IPS-15b (cell line): ENCODE data around the gene OVCH1.

Experiments
- H3K27me3 ChIP-seq: one replicate; pipeline ENCODE4 v1.6.1; 2013; ENCODE audit warnings: low read length; ENCODE audit not compliant: control insufficient read depth, insufficient read depth
- H3K36me3 ChIP-seq: one replicate; pipeline ENCODE4 v1.6.1; 2013; ENCODE audit warnings: low read length; ENCODE audit not compliant: control insufficient read depth, insufficient read depth
- H3K4me1 ChIP-seq: one replicate; pipeline ENCODE4 v1.6.1; 2013; ENCODE audit warnings: mild to moderate bottlenecking, low read length; ENCODE audit not compliant: control insufficient read depth, insufficient read depth
- H3K4me3 ChIP-seq: one replicate; pipeline ENCODE4 v1.5.1; 2013; ENCODE audit warnings: low read depth, low read length
- H3K9ac ChIP-seq: one replicate; pipeline ENCODE4 v1.6.1; 2013; ENCODE audit warnings: low read depth, mild to moderate bottlenecking, low read length
- H3K9me3 ChIP-seq: one replicate; pipeline ENCODE4 v1.6.1; 2013; ENCODE audit warnings: mild to moderate bottlenecking, low read length; ENCODE audit not compliant: control insufficient read depth, insufficient read depth

OVCH1 gene

GRCh38 chr12:29430716-29431044, 66.8 kb downstream of the OVCH1 start:
- H3K4me1 ChIP-seq = no peaks in the 10 kb centered on the region
- H3K9me3 ChIP-seq = no peaks in the 10 kb centered on the region
- H3K27me3 ChIP-seq = no peaks in the 10 kb centered on the region
- no peak overlapping the region for H3K9ac ChIP-seq
- no peak overlapping the region for H3K4me3 ChIP-seq
- no peaks in the 10 kb centered on the region for H3K36me3 ChIP-seq

- no peak overlapping the region for H3K4me3 ChIP-seq
- H3K36me3 ChIP-seq = no peaks in the 10 kb centered on the region
- H3K9me3 ChIP-seq = no peaks in the 10 kb centered on the region
- no peaks in the 10 kb centered on the region for H3K4me1 ChIP-seq
- H3K9ac ChIP-seq = no peak overlapping the region
- no peaks in the 10 kb centered on the region for H3K27me3 ChIP-seq
These were observed 67.3 kb downstream of the OVCH1 start for GRCh38 chr12:29429999-29430715.

DNA sequence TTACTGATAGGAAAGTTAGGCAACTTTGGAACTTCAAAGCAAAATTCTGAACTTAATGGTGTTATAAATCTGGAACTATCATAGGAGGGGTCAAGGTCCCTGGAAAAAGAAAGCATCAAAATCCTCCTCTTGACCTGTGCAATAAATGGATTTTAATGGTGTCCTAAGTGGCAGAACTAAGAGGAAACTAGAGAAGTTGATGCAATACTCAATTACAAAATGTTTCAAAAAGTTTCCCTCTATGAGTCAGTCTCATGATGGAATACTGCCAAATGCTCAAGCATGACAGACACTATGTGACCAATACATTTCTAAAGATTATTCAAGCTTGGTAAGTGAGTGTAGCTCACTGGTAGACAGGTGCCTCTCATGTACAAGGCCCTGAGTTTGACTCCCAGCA, 68.9 kb downstream of the OVCH1 start:
- H3K4me1 ChIP-seq = no peaks in the 10 kb centered on the region
- H3K36me3 ChIP-seq = no peaks in the 10 kb centered on the region
- no peak overlapping the region for H3K9ac ChIP-seq
- H3K4me3 ChIP-seq = no peak overlapping the region
- H3K27me3 ChIP-seq = no peaks in the 10 kb centered on the region
- no peaks in the 10 kb centered on the region for H3K9me3 ChIP-seq

GRCh38 chr12:29427964-29428363, 69.5 kb downstream of the OVCH1 start:
- H3K9ac ChIP-seq = no peak overlapping the region
- H3K27me3 ChIP-seq = no peaks in the 10 kb centered on the region
- H3K4me3 ChIP-seq = no peak overlapping the region
- no peaks in the 10 kb centered on the region for H3K9me3 ChIP-seq
- no peaks in the 10 kb centered on the region for H3K4me1 ChIP-seq
- no peaks in the 10 kb centered on the region for H3K36me3 ChIP-seq

- no peak overlapping the region for H3K9ac ChIP-seq
These were observed 71.0 kb downstream of the OVCH1 start for GRCh38 chr12:29426498-29426897.

DNA sequence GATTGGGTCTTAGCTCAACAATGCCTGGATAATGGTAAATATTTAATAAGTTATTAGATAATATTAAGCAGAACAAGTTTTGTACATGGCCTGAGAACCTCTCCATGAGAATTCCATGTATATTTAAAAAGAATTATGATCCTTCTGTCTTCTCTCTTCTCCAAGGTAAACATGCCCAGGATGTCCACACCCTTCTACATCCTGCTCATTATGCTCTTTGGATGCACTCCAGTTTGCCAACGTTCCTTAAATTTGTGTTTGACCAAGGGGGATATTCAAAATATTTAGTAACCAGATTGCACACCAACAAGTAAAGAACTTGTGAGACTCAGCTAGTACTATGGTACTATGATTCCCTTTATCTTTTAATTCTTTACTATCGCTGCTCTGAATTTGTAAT, 71.8 kb downstream of the OVCH1 start:
- no peak overlapping the region for H3K9ac ChIP-seq
- no peak overlapping the region for H3K4me3 ChIP-seq
- no peaks in the 10 kb centered on the region for H3K4me1 ChIP-seq
- no peaks in the 10 kb centered on the region for H3K36me3 ChIP-seq
- no peaks in the 10 kb centered on the region for H3K27me3 ChIP-seq
- H3K9me3 ChIP-seq = no peaks in the 10 kb centered on the region

More at GRCh38 chr12:29426498-29426897, 71.0 kb downstream of the OVCH1 start:
- no peaks in the 10 kb centered on the region for H3K27me3 ChIP-seq
- no peaks in the 10 kb centered on the region for H3K4me1 ChIP-seq
- H3K4me3 ChIP-seq = no peak overlapping the region
- no peaks in the 10 kb centered on the region for H3K36me3 ChIP-seq
- no peaks in the 10 kb centered on the region for H3K9me3 ChIP-seq

DNA sequence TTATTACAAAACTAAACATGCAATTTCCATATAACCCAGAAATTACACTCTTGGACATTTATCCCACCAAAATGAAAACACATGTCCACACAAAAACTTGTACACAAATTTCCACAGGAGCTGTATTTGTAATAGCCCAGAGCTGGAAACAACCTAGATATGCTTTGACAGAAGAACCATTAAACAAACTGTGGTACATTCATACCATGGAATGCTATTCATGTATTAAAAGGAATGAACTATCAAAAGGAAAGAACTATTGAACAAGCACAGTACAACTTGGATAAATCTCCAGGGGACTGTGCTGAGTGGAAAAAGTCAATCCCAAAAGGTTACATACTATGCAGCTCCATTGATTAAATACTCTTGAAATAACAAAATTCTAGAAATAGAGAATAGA, 80.7 kb downstream of the OVCH1 start:
- H3K9me3 ChIP-seq = peaks cover 3% of the 10 kb centered on the region
- no peaks in the 10 kb centered on the region for H3K36me3 ChIP-seq
- H3K9ac ChIP-seq = no peak overlapping the region
- H3K27me3 ChIP-seq = no peaks in the 10 kb centered on the region
- no peaks in the 10 kb centered on the region for H3K4me1 ChIP-seq
- H3K4me3 ChIP-seq = no peak overlapping the region

DNA sequence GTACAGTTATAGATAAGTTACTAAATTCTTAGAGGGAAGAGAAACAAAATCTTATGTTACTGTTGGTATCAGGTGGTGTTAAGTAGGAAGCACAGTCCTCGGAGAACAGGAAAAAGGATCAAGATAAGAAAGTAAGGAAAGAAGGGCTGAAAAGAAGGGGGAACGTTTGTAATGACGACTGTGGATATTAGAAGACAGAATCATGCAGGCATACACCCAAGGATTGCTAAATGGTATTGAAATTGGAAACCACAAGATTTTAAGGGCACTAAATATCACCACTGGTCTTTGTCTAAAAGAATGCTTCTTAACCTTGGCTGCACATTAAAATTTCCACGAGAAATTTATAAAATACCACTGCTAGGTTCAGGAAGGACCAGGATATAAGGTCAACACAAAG, 82.4 kb downstream of the OVCH1 start:
- H3K4me1 ChIP-seq = no peaks in the 10 kb centered on the region
- H3K4me3 ChIP-seq = no peak overlapping the region
- H3K9ac ChIP-seq = no peak overlapping the region
- no peaks in the 10 kb centered on the region for H3K36me3 ChIP-seq
- peaks cover 3% of the 10 kb centered on the region for H3K9me3 ChIP-seq
- H3K27me3 ChIP-seq = no peaks in the 10 kb centered on the region

DNA sequence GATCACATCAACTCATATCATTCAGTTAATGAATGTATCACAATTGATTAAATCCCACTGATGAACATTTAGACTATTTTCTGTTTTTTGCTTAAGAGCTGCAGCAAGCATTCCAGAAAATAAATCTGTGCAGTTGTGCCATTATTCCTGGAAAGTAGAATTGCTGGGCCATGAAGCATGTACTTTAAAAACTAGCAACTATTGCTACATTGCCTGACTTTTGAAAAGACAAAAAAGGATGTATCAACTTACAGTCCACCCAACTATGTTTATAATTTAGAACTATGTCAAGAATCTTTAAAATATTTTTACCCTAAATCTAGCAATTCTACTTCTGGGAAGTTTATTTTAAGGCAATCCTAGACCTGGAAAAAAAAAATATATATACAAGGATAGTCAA, 83.1 kb downstream of the OVCH1 start:
- Histone ChIP-seq H3K9ac (no peak overlapping the region), H3K9me3 (peaks cover 3% of the 10 kb centered on the region), H3K36me3 (no peaks in the 10 kb centered on the region), H3K4me1 (no peaks in the 10 kb centered on the region), H3K27me3 (no peaks in the 10 kb centered on the region), H3K4me3 (no peak overlapping the region)

DNA sequence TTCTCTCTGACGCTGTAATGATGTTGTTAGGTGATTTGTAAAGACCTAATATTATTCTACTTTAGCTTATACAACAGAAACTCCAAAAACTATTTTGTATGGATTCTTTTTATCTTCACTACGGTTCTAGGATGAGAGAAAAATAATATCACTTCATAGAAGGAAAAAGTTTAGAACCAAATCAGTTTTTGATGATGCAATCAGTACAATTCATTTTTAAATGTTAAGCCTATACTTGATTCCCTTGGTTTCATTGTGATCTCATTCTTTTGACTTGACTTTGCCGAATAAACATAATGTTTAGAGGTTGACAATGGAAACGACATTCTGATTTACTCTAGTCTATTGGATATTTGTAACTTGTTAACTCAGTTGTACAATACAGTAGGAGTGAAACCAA, 91.9 kb downstream of the OVCH1 start:
- H3K9me3 ChIP-seq = no peaks in the 10 kb centered on the region
- H3K27me3 ChIP-seq = no peaks in the 10 kb centered on the region
- H3K4me3 ChIP-seq = no peak overlapping the region
- no peaks in the 10 kb centered on the region for H3K36me3 ChIP-seq
- H3K4me1 ChIP-seq = no peaks in the 10 kb centered on the region
- H3K9ac ChIP-seq = no peak overlapping the region

- no peaks in the 10 kb centered on the region for H3K4me1 ChIP-seq
- H3K27me3 ChIP-seq = no peaks in the 10 kb centered on the region
- H3K9me3 ChIP-seq = no peaks in the 10 kb centered on the region
- H3K9ac ChIP-seq = no peak overlapping the region
- no peaks in the 10 kb centered on the region for H3K36me3 ChIP-seq
- H3K4me3 ChIP-seq = no peak overlapping the region
These were observed 93.5 kb downstream of the OVCH1 start for GRCh38 chr12:29403991-29404390.

GRCh38 chr12:29402437-29402836, 95.0 kb downstream of the OVCH1 start:
- Histone ChIP-seq H3K27me3 (no peaks in the 10 kb centered on the region), H3K4me3 (no peak overlapping the region), H3K9me3 (no peaks in the 10 kb centered on the region), H3K36me3 (no peaks in the 10 kb centered on the region), H3K9ac (no peak overlapping the region), H3K4me1 (no peaks in the 10 kb centered on the region)
